Measurements from ENCODE around the gene HES1.
"Not testable (repeated sequence)": the region's sequence is repeated elsewhere in the genome, so short reads cannot be mapped to it uniquely, and the experiment has no call there.

The HES1 gene

GRCh38 chr3:194135806-194136518 lies at the start of gene HES1:
Gene HES1, plus strand, starts transcription at chr3:194136148. Its CDS starts 233 bp downstream, at chr3:194136381.
- DNase-seq (ENCODE audit: low read depth in 2 of 3, low spot score in 2 of 3), result no peak

GRCh38 chr3:194086388-194087075 lies 49.4 kb upstream of the HES1 start:
- DNase-seq (ENCODE audit: low read depth in 2 of 3, low spot score in 2 of 3), result no peak

- DNase-seq (ENCODE audit: low read depth in 2 of 3, low spot score in 2 of 3), result no peak
Measured at GRCh38 chr3:194087280-194087679, 48.7 kb upstream of the HES1 start.

GRCh38 chr3:194087995-194088855 lies 47.7 kb upstream of the HES1 start:
- no peak for DNase-seq (ENCODE audit: low read depth in 2 of 3, low spot score in 2 of 3)

GRCh38 chr3:194089357-194090177 lies 46.4 kb upstream of the HES1 start:
- no peak for DNase-seq (ENCODE audit: low read depth in 2 of 3, low spot score in 2 of 3)

- DNase-seq (ENCODE audit: low read depth in 2 of 3, low spot score in 2 of 3), result not testable (repeated sequence)
Measured at GRCh38 chr3:194090178-194090555, 45.8 kb upstream of the HES1 start.

GRCh38 chr3:194090716-194091115 lies 45.2 kb upstream of the HES1 start:
- DNase-seq (ENCODE audit: low read depth in 2 of 3, low spot score in 2 of 3), result no peak

- no peak for DNase-seq (ENCODE audit: low read depth in 2 of 3, low spot score in 2 of 3)
Measured at GRCh38 chr3:194091141-194091540, 44.8 kb upstream of the HES1 start.

GRCh38 chr3:194091897-194092296 lies 44.1 kb upstream of the HES1 start:
- DNase-seq (ENCODE audit: low read depth in 2 of 3, low spot score in 2 of 3), result not testable (repeated sequence)

- no peak for DNase-seq (ENCODE audit: low read depth in 2 of 3, low spot score in 2 of 3)
Measured at GRCh38 chr3:194092881-194093301, 43.1 kb upstream of the HES1 start.

- DNase-seq (ENCODE audit: low read depth in 2 of 3, low spot score in 2 of 3), result no peak
Measured at GRCh38 chr3:194093842-194094241, 42.1 kb upstream of the HES1 start.

GRCh38 chr3:194095464-194095863 lies 40.5 kb upstream of the HES1 start:
- no peak for DNase-seq (ENCODE audit: low read depth in 2 of 3, low spot score in 2 of 3)

GRCh38 chr3:194095902-194096301 lies 40.0 kb upstream of the HES1 start:
- DNase-seq (ENCODE audit: low read depth in 2 of 3, low spot score in 2 of 3), result no peak

GRCh38 chr3:194097141-194097882 lies 38.6 kb upstream of the HES1 start:
- DNase-seq (ENCODE audit: low read depth in 2 of 3, low spot score in 2 of 3), result no peak

- DNase-seq (ENCODE audit: low read depth in 2 of 3, low spot score in 2 of 3), result no peak
Measured at GRCh38 chr3:194098081-194098842, 37.7 kb upstream of the HES1 start.

GRCh38 chr3:194098843-194099183 lies 37.1 kb upstream of the HES1 start:
- DNase-seq (ENCODE audit: low read depth in 2 of 3, low spot score in 2 of 3), result no peak

GRCh38 chr3:194099215-194099614 lies 36.7 kb upstream of the HES1 start:
- DNase-seq (ENCODE audit: low read depth in 2 of 3, low spot score in 2 of 3), result no peak

- DNase-seq (ENCODE audit: low read depth in 2 of 3, low spot score in 2 of 3), result no peak
Measured at GRCh38 chr3:194100856-194101390, 35.0 kb upstream of the HES1 start.

All from activated CD8-positive, alpha-beta memory T cell treated with anti-CD3 and anti-CD28 coated beads for 48 hours (primary cell).